HG03521 (cell line): ENCODE results near the gene ZNF682.
A peak's percentile ranks its signal among the peaks of the same experiment; 100 is the strongest.
"Not testable (repeated sequence)": the region's sequence is repeated elsewhere in the genome, so short reads cannot be mapped to it uniquely, and the experiment has no call there.

Experiments
- ATAC-seq: cut with Tn5 transposase; IDR thresholded peaks from one replicate; pipeline ENCODE4 v1.9.1; 2021; ENCODE audit warnings: mild to moderate bottlenecking, moderate library complexity; ENCODE audit not compliant: unreplicated experiment

The ZNF682 gene

DNA sequence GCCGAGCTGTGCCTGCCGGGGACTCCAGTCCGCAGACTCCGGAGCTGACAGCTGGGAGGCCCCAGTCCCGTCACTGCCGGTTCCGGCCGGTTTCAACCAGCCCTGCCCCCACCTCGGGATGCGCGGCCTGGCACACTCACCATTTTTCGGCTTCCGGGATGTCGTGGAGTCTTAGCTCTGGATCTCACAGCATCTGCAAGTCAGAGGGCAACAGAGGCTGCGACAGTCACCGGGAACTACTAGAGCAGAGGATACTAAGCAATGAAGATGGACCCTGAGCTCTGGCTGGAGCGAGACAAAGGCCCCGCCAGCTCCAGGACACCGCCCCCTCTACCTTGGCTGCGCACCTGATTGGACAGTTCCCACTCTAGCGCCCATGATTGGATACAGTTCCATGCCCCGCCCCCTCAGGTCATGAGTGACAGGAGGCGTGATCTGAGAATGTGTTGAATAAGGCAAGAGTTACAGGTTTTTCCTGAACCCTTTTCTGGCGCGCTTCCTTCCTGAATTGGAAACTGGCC, at the start of gene ZNF682:
Gene ZNF682 (minus strand): TSS at position 303 of the 521 bp plus-strand sequence. CDS start 160 bp downstream, at position 143.
- peak; percentile 97 for ATAC-seq

DNA sequence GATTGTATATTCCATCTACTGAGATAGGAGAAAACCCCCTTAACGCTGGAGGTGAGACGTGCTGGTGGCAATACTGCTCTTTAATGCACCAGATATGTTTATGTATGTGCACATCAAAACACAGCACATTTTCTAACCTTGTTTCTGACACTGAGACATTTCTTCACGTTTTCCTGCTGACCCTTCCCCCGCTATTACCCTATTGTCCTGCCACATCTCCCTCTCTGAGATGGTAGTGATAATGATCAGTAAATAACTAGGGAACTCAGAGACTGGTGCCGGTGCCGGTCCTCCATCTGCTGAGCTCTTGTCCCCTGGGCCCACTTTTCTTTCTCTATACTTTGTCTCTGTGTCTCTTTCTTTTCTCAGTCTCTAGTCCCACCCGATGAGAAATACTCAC, 43.6 kb upstream of the ZNF682 start:
- ATAC-seq = not testable (repeated sequence)

DNA sequence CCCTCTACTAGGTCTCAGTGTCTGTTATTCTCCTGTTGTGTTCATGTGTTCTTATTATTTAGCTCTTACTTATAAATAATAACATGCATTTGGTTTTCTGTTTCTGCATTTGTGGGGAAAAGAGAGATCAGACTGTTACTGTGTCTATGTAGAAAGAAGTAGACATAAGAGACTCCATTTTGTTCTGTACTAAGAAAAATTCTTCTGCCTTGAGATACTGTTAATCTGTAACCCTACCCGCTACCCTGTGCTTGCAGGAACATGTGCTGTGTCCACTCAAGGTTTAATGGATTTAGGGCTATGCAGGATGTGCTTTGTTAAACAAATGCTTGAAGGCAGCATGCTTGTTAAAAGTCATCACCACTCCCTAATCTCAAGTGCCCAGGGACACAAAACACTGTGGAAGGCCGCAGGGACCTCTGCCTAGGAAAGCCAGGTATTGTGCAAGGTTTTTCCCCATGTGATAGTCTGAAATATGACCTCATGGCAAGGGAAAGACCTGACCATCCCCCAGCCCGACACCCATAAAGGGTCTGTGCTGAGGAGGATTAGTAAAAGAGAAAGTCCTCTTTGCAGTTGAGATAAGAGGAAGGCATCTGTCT, 43.0 kb upstream of the ZNF682 start:
- ATAC-seq = not testable (repeated sequence)

DNA sequence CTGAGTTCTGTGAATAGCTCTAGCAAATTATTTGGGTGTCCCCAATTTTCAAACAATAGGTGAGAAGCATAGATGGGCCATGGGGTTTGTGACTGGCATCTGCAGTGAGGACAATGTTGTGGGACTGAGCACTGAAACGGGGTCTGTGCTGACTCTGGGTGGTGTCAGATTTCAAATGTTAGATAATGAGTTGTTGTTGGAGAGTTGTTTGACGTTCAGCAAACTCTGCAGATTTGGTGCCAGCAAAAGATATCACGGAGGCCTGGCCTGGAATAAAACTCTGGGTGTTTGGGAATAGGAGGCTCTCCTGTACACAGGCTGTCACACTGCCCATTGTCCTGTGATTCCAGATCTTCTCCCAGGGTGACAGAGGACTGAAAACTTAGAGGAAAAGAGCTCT, 41.4 kb upstream of the ZNF682 start:
- no peak for ATAC-seq

DNA sequence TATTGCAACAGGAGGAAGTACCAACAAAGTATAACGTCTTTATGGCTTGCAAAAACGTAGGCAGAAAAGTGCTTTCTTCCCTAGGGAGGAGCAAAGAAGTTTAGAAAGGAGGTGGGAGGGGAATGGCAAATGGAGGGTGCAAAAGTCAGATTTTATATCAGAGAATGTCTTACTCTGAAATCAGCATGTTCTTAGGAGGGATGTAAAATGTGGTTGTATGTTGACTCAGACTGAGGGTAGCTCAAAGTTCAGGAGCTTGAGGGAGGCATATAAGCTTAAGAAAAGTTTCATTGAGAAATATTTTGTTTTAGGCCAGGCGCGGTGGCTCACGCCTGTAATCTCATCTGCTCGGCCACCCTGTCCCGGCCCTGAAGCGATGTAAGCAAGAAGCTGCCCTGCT, 40.2 kb upstream of the ZNF682 start:
- ATAC-seq = no peak

DNA sequence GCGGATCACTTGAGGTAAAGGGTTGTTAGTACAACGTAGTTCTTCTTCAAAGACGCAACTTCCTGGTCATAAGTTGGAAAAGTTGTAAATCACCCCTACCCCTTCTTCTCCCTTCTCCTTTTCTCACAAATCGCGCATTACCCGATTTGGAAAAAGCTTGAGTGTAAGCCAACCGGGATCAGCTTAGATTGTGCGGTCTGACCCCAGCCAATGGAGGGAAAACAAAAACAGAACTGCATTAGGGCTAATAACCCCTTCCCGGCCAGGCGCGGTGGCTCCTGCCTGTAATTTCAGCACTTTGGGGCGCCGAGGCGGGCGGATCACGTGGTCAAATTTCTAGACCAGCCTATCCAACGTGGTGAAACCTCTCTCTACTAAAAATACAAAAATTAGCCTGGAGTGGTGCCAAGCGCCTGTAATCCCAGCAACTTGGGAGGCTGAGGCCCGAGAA, 39.3 kb upstream of the ZNF682 start:
- ATAC-seq = no peak

DNA sequence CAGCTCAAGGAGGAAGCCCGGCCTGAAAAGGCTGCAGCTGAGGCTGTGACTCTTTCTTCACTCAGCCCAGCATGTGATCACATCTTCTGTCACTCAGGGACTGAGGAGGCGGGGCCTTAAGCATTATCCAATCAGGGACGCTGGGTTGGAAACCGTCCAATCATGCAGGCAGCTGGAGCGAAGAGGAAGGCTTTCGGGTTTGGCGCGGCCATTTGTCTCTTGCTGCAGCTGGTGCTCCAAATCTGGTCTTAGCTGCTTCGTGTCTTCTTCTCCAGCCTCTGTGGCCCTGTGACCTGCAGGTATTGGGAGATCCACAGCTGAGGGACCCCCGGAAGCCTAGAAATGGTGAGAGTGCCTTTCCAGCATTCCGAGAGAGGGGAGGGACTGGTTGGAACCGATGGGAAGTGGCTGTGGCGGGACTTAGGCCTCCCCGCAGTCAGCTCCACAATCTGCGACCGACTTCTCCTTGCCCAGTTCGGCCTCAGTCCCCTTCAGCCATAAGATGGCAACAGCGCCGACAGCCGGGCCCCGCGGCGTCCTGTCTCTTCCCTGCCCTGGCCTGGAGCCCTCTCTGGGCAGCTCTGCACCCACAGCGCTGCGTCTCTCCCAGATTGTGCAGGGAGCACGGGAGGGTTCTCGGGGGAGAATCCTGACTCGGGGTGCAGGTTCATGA, 38.6 kb upstream of the ZNF682 start, which contains the start of gene ZNF90:
Gene ZNF90 (plus strand): TSS at position 210 of the 673 bp plus-strand sequence. CDS start 133 bp downstream, at position 343.
- peak; percentile 82 for ATAC-seq

DNA sequence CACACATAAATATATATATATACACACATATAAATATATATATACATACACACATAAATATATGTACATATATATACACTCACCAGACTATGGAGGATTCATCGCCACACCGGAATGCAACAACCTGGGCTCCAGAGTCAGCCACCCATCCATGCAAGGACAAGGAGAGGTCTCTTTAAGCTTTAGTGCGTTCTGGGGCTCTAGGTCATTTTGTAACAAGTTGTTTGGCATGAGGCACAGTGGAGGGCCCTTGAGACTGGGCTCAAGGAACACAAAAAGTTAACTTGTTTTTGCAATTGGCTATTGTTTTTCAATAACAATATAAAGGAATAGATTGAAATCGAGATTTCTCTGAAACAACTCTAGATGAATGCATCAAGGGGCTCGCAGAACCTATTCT, 33.6 kb upstream of the ZNF682 start:
- no peak for ATAC-seq

DNA sequence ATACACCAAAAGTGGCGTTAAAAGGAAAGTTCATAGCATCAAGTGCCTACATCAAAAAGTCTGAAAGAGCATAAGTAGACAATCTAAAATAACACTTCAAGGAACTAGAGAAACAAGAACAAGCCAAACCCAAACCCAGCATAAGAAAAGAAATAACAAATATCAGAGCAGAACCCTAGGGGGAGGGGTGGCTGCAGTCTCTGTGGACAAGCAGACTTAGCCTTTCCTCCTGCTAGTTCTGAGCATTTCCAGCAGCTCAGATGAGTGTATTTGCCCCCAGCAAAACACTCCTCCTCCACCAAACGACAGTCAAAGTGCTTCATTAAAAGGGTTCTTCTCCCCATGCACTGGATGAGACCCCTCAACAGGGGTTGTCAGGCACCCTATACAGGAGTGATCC, 31.4 kb upstream of the ZNF682 start:
- no peak for ATAC-seq

DNA sequence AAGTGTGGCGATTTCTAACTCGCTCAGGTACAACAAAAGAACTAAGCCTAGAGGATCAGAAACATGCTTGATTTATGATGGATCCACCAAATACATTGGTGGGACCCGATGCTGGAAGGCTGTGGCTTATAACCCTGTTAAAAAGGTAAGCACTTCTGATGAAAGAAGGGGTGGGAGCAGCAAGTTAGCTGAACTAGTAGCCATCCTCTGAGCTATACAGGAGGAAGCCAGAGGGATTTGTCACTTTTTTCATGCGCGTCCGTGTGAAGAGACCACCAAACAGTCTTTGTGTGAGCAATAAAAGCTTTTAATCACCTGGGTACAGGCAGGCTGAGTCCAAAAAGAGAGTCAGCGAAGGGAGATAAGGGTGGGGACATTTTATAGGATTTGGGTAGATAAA, 29.3 kb upstream of the ZNF682 start:
- ATAC-seq = not testable (repeated sequence)

DNA sequence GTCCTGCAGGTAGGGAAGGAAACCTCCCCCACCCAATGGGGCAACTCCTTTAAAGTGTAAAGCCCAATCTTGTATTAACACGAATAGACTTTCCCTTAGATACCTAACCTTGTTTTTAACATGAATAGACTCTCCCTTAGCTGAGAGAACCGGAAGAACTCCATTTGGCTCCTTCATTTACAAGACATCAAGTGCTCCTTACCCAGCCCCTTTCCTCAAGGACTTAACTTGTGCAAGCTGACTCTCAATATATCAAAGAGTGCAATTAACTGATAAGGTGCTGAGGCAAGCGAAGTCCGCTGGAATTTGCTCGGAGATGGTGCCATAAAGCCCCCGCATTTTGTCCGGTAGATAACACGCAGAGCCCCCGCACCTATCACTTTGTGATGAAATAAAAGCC, 28.6 kb upstream of the ZNF682 start:
- no peak for ATAC-seq

DNA sequence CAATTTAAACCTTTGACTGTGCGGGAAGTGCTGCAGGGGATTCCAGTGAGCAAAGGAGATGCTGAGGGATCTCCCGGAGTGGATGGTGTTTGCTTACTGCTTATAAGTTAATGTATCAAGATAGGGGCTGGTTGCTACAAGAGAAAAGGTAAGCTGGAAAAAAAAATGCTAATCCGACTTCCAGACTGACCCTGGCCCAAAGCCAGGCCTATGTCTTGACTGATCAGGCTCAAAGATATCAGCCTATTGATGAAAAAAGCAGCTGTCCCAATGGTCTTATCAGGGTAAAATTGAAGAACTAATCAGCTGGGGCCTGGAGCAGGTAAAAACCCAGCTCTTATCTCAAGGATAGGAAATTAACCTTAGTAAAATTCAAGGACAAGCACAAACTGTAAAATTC, 27.6 kb upstream of the ZNF682 start:
- ATAC-seq = no peak

DNA sequence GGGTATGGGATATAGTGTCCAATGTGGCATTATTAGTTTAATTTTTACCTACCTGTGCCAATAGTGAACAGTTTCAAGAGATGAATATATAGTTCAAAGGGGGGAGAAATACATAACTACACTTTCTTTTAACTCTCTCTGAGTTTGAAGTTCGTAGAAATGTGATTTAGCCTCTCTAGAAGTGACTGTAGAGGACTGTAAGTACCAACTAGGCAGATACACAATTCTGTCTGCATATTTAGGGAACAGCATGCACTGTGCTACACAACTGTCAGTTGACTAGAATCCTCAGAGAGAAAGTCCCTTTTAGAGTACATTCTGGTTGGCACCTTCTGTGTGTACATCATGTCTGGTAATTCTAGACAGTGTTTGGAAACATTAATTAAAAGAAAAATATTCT, 21.0 kb upstream of the ZNF682 start:
- ATAC-seq = no peak

DNA sequence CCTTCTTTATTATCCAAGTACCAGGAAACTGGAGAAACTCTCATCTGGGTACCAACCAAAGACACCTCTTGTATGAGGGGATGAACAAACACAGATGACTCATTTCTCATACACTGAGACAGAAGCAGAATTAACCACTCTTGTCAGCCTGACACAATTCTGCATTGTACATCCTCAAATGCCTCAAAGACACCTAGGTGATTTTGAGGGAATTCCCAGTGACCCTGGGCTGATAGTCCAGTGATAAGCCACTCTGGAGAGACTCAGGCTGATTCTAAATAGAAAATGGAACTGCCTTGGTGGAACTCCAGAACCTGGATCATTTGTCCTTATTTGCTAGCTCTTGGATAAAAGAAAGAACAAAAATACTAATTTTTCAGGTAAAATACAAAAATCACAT, 19.4 kb upstream of the ZNF682 start:
- not testable (repeated sequence) for ATAC-seq

DNA sequence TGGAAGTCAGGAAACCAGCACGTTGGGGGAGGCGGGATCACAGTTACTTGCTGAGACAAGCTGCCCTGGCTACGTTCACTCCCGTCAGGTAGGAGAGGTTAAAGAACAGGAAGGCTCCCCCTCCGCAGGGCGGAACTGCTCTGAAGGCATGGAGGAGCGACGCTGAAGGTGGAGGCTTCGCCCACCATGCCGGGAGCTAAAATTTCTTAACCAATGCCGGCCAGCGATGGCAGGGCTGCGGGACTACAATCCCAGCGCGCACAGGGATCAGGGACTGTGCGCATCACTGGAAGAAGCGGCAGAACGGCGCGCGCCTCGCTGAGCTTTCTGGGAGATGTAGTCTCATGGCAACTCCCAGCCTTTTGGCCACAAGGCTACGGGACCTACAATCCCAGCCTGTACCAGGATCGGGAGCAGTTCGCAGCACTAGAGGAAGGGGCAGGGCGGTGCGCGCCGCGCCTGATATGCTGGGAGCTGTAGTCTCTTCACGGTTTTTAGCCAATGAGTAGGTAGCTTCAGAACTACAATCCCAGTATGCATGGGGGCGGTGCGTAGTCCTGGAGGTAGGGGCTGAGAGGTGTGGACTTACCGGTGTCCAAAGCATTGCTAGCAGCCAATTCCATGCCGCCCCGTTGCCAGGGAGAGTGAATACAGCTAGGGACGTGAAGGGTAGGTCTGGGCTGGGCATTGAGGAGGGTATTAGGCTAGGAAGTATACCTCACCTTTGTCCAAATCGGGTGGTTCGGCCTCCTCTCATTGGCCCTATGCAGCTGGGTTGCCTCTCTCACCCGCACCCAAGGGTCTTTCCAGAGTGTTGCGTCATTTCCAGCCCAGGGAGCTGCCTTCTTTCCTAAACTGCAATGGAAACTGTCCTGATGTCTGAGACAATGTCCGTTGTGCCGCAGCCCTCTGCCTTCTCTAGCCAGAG, 12.8 kb upstream of the ZNF682 start:
- peak; percentile 80 for ATAC-seq

DNA sequence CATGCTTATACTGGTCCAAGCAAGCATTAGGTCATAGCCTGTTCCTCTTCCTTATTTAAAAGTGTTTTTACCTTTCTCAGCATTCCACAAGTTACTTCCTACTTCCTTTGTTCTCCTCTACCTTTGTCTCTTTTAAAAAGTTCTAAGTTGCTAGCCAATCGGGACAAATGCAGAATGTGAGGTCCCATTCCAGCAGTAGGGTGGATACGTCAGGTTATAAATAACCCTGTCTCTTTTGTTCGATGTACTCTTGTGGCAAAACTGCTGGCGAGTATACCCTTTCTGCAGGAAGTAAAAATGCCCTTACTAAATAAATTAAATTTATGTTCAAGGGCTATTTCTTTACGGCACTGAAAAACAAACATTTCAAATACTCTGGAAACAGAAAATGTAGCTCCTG, 6.4 kb upstream of the ZNF682 start:
- not testable (repeated sequence) for ATAC-seq

DNA sequence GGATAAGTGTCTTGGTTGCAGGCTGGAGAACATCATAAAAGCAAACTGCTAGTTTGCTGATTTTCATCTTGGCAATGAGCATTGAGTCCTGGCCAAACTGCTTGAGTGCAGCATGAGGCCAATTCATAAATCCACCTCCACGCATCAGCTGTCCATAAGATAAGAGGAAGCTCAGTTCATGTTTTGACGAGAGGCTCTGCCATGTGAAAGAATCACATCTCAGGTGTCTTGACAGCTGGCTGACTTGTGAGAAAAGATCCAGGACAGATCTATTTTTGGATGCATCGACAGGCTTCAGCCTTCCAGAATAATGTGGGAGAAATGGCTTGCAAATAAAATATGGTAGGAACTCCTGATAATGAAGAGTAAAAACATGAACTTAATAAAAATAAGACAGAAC, 5.4 kb upstream of the ZNF682 start:
- no peak for ATAC-seq

DNA sequence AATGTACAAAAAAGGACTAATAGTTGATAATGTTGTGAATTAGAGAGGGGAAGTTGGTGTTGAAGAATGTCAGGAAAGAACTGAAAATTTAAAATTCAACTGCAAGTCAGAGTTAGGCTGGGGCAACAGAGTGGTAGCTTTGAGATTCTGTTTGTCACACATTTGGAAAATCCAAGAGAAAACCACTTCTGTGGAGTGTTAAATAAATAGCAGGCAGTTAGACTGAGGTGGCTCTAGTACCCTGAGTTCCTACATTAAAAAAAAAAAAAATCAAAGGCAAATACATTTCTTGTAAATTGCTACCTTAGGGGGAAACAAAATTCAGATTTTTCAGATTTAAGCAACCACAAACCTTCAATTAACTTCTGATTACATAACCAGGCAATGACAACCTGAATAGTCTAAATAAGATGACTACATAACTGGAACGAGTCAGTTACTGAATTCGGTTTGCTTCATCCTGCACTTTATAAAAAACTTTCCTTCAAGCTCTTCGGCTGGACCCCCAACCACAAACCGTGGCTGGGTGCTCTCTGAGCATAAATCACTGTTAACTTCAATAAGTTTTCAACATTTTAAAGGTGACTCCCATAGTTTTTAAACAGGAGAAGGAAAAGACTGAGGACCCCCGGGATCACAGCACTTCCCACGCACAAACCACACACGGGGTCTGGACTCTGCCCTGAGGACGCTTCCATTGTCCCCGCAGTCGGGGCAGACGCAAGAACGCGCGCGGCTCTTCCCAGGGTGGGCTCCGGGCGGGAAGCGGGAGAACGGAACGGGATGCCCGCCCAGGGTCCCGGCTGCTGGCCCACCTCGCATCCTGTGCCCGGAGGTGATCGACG, 725 bp downstream of the ZNF682 start:
- ATAC-seq = no peak

DNA sequence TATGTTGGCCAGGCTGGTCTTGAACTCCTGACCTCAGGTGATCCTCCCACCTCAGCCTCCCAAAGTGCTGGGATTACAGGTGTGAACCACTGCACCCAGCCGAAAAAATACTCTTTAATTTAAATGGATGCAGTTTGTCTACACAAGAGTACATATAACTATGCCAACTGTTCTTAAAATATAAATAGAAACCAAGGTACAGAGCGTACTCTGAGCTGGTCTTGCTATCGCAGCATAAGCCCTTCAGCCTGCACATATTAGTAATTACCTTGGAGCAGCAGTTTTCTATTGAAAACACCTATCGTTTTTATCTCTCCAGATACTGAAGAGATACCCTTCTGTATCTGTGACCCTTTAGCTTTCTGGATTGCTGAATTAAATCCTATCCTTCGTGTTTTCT, 3.4 kb downstream of the ZNF682 start:
- no peak for ATAC-seq

DNA sequence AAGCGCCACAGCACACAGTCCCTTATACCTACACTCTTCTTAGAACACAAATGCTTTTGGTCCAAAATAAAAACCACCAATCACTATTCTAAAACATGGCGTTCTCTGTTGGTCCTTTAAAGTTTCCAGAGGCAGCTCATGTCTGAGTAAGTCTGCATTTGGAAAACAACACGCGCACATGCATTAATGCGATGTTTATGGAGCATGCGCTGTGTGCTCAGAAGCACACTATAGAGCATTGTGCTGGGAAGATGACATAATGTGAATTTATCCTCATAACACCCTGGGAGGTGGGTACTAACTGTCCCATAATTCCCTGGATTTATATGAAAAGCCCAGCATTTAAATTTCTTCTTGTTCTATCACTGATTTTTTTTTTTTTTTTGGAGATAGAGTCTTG, 10.7 kb downstream of the ZNF682 start:
- no peak for ATAC-seq
